Thoracic aorta (tissue), 2 donors: ENCODE data around the gene ODR4. TPM values are rescaled to one million over a fixed set of nuclear protein-coding genes. Genes with fewer than 3 reads are reported as not detected.

Experiments used
- ATAC-seq: fragments of 150-250 bp; one replicate; pipeline ENCODE4 v1.8.0; 2017; ENCODE audit warnings: low read depth; ENCODE audit not compliant: insufficient number of reproducible peaks, low FRiP score
- DNase-seq: peaks from one replicate; pipeline ENCODE4 v3.0.0-alpha.2; 2020; ENCODE audit warnings: low spot score
- H3K27ac ChIP-seq, 2 donors: fragments of 200-600 bp; sonication (generic); 1 replicate in 1 of 2; 2 replicates in 1 of 2; pipeline ENCODE4 v1.5.1; 2016; ENCODE audit warnings: mild to moderate bottlenecking in 2 of 2, moderate library complexity in 2 of 2
- H3K27me3 ChIP-seq: fragments of 200-600 bp; sonication (generic); replicated peaks from 2 replicates; pipeline ENCODE4 v1.6.0; 2016; ENCODE audit warnings: mild to moderate bottlenecking; ENCODE audit not compliant: insufficient read depth
- H3K36me3 ChIP-seq: fragments of 200-600 bp; sonication (generic); one replicate; pipeline ENCODE4 v1.5.1; 2016
- H3K4me1 ChIP-seq, 2 donors: fragments of 200-600 bp; sonication (generic); 1 replicate in 1 of 2; 2 replicates in 1 of 2; pipeline versions ENCODE4 v1.5.1 to v1.6.0; 2016; ENCODE audit warnings: low read depth in 2 of 2, mild to moderate bottlenecking in 1 of 2; ENCODE audit not compliant: control insufficient read depth in 1 of 2
- H3K4me3 ChIP-seq: fragments of 200-600 bp; sonication (generic); 2 replicates; pipeline ENCODE4 v1.5.1; 2016; ENCODE audit warnings: mild to moderate bottlenecking
- H3K9me3 ChIP-seq: fragments of 200-600 bp; sonication (generic); 2 replicates; pipeline ENCODE4 v1.5.1; 2016
- total RNA-seq, 2 donors: library from RNA; depleted of rRNA; stranded (reverse); fragments of >200 nt; gene quantifications; one replicate each; pipeline versions ENCODE4 v1.1.0 to v1.2.3, GENCODE V29; 2016
- TF ChIP-seq, protein P1 (sequence below): fragments of 200-600 bp; sonication (generic); IDR thresholded peaks from one replicate; pipeline ENCODE4 v1.5.1; 2019; ENCODE audit warnings: antibody characterized with exemption

Gene ODR4
- total RNA-seq, 2 donors from 2014 or later, result 14.6 to 18.4 TPM

GRCh38 chr1:186421446-186421845 is 45.8 kb downstream of the ODR4 start:
- no peaks in the 10 kb centered on the region for H3K9me3 ChIP-seq
- no peaks in the 10 kb centered on the region for H3K27me3 ChIP-seq
- DNase-seq, result no peak
- H3K4me1 ChIP-seq, result no peaks in the 10 kb centered on the region
- ATAC-seq, result no peak
- TF ChIP-seq, protein P1, sequence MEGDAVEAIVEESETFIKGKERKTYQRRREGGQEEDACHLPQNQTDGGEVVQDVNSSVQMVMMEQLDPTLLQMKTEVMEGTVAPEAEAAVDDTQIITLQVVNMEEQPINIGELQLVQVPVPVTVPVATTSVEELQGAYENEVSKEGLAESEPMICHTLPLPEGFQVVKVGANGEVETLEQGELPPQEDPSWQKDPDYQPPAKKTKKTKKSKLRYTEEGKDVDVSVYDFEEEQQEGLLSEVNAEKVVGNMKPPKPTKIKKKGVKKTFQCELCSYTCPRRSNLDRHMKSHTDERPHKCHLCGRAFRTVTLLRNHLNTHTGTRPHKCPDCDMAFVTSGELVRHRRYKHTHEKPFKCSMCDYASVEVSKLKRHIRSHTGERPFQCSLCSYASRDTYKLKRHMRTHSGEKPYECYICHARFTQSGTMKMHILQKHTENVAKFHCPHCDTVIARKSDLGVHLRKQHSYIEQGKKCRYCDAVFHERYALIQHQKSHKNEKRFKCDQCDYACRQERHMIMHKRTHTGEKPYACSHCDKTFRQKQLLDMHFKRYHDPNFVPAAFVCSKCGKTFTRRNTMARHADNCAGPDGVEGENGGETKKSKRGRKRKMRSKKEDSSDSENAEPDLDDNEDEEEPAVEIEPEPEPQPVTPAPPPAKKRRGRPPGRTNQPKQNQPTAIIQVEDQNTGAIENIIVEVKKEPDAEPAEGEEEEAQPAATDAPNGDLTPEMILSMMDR, result no peak
- no peak overlapping the region for H3K27ac ChIP-seq
- H3K4me3 ChIP-seq, result no peak overlapping the region
- H3K36me3 ChIP-seq, result peaks cover 5% of the 10 kb centered on the region

- Histone ChIP-seq H3K27ac (no peak overlapping the region), H3K4me1 (no peaks in the 10 kb centered on the region), H3K9me3 (no peaks in the 10 kb centered on the region), H3K4me3 (no peak overlapping the region), H3K27me3 (no peaks in the 10 kb centered on the region), H3K36me3 (no peaks in the 10 kb centered on the region)
- TF ChIP-seq, protein P1, result no peak
- DNase-seq (no peak), ATAC-seq (no peak)
Observed at GRCh38 chr1:186424539-186424938, 48.9 kb downstream of the ODR4 start.

DNA sequence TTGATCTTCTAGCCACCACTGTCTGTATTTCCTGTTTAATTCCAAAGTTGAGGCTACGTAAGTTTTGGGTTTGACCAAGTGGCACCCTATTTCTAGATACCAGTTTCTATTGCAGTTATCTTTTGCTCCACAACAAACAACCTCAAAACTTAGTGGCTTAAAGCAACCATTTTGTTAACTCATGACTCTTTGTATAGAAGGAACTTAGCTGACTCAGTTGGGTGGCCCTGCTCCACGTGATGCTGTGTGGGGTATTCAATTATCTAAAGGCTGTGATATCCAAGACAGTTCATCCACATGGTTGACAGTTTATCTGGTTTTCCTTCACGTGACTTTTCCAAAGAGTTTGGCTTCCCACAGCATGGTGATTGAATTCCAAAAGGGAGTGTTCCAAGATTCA is 50.5 kb downstream of the ODR4 start:
- H3K27me3 ChIP-seq, result no peaks in the 10 kb centered on the region
- H3K4me3 ChIP-seq, result no peak overlapping the region
- H3K9me3 ChIP-seq, result no peaks in the 10 kb centered on the region
- no peak for DNase-seq
- no peaks in the 10 kb centered on the region for H3K4me1 ChIP-seq
- TF ChIP-seq, protein P1, result no peak
- no peaks in the 10 kb centered on the region for H3K36me3 ChIP-seq
- no peak overlapping the region for H3K27ac ChIP-seq
- no peak for ATAC-seq

DNA sequence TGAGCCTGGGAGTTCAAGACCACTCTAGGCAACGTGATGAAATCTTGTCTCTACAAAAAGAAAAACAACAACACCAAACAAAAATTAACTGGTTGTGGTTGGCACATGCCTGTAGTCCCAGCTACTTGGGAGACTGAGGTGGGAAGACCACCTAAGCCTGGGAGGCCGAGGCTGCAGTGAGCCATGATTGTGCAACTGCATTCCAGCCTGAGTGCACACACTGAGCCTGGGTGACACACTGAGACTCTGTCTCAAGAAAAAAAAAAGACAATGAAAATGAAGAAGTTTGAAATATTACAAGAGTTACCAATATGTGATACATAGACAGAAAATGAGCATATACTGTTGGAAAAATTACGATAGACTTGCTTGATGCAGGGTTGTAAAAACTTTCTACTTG is 53.4 kb downstream of the ODR4 start:
- TF ChIP-seq, protein P1, result no peak
- DNase-seq (no peak), ATAC-seq (no peak)
- H3K36me3 ChIP-seq, result no peaks in the 10 kb centered on the region
- no peaks in the 10 kb centered on the region for H3K9me3 ChIP-seq
- H3K27me3 ChIP-seq, result no peaks in the 10 kb centered on the region
- no peak overlapping the region for H3K4me3 ChIP-seq
- H3K27ac ChIP-seq, result no peak overlapping the region
- no peaks in the 10 kb centered on the region for H3K4me1 ChIP-seq

- ATAC-seq (no peak), DNase-seq (no peak)
- Histone ChIP-seq H3K27ac (no peak overlapping the region), H3K4me3 (no peak overlapping the region), H3K4me1 (no peaks in the 10 kb centered on the region), H3K9me3 (no peaks in the 10 kb centered on the region), H3K27me3 (no peaks in the 10 kb centered on the region), H3K36me3 (peaks cover 4% of the 10 kb centered on the region)
- TF ChIP-seq, protein P1, result no peak
Observed at GRCh38 chr1:186435336-186435735, 59.7 kb downstream of the ODR4 start.
